Transverse colon (tissue), 4 donors: Measurements from ENCODE around the gene PAPPA. TPM values are rescaled to one million over a fixed set of nuclear protein-coding genes. Genes with fewer than 3 reads are reported as not detected.

Experiments used
- DNase-seq: peaks from one replicate; pipeline ENCODE4 v3.0.0-alpha.2; 2019
- H3K27ac ChIP-seq, 4 donors: fragments of 200-600 bp; sonication (generic); 2 replicates each; pipeline ENCODE4 v1.5.1; 2016 to 2018; ENCODE audit warnings: inconsistent platforms in 4 of 4
- H3K27me3 ChIP-seq: fragments of 200-600 bp; sonication (generic); 2 replicates; pipeline ENCODE4 v1.5.1; 2017; ENCODE audit warnings: inconsistent platforms
- H3K36me3 ChIP-seq, 4 donors: fragments of 200-600 bp; sonication (generic); 2 replicates each; pipeline ENCODE4 v1.5.1; 2017 to 2019; ENCODE audit warnings: inconsistent platforms in 4 of 4
- H3K4me1 ChIP-seq, 4 donors: fragments of 200-600 bp; sonication (generic); 2 replicates each; pipeline ENCODE4 v1.5.1; 2017 to 2020; ENCODE audit warnings: inconsistent platforms in 4 of 4
- H3K4me3 ChIP-seq, 4 donors: fragments of 200-600 bp; sonication (generic); 1 replicate in 1 of 4; 2 replicates in 3 of 4; pipeline versions ENCODE4 v1.5.1 to v1.6.1; 2017 to 2019; ENCODE audit warnings: inconsistent platforms in 4 of 4
- H3K9me3 ChIP-seq, 2 donors: fragments of 200-600 bp; sonication (generic); 2 replicates each; pipeline ENCODE4 v1.5.1; 2017 to 2019; ENCODE audit warnings: inconsistent platforms in 2 of 2
- CTCF ChIP-seq, 5 experiments: fragments of 200-600 bp in 3 of 5; fragments of 450-650 bp in 2 of 5; sonication (generic) in 3 of 5; IDR thresholded peaks; 1 replicate in 2 of 5; 2 replicates in 3 of 5; pipeline ENCODE4 v1.5.1; 2016 to 2017; ENCODE audit warnings: antibody characterized with exemption in 5 of 5, inconsistent platforms in 3 of 5, mild to moderate bottlenecking in 2 of 5, moderate library complexity in 1 of 5
- EP300 ChIP-seq: sonication (generic); formaldehyde crosslinking; IDR thresholded peaks from one replicate; pipeline ENCODE4 v1.6.1; 2017; ENCODE audit warnings: antibody characterized with exemption, low read depth
- POLR2A ChIP-seq: fragments of 450-650 bp; IDR thresholded peaks from one replicate; pipeline ENCODE4 v1.6.1; 2016; ENCODE audit warnings: antibody characterized with exemption, mild to moderate bottlenecking, moderate library complexity
- POLR2AphosphoS5 ChIP-seq, 3 donors: sonication (generic); formaldehyde crosslinking; IDR thresholded peaks; one replicate each; pipeline ENCODE4 v1.6.1; 2016; ENCODE audit warnings: antibody characterized with exemption in 3 of 3
- WGBS, 2 donors: methylation state at CpG; one replicate each; pipeline ENCODE4 v1.1.5; 2018; ENCODE audit warnings: low coverage in 1 of 2; 5-methylcytosine and 5-hydroxymethylcytosine counted together
- in situ Hi-C, 4 donors: fragments of 200-750 bp; cut with MboI; loops; one replicate each; pipeline versions ENCODE4 v1.15.0 to v1.15.1; 2017; ENCODE audit warnings: low sequenced_read_pairs in 3 of 4, low pct_ligation_motif_present in 1 of 4, low pct_unique_long_range_greater_than_20kb in 1 of 4
- intact Hi-C: fragments of 100-400 bp; cut with DNase I; formaldehyde crosslinking; loops from one replicate; pipeline ENCODE4 v1.15.1; 2023; ENCODE audit warnings: low total_unique reads
- total RNA-seq, 4 donors: library from RNA; depleted of rRNA; stranded (reverse); fragments of >200 nt; gene quantifications; one replicate each; pipeline ENCODE4 v1.1.0, GENCODE V29; 2016

PAPPA gene
- total RNA-seq, 4 donors from 2014 or later, result 0.37 to 4.4 (median 1.4) TPM

DNA sequence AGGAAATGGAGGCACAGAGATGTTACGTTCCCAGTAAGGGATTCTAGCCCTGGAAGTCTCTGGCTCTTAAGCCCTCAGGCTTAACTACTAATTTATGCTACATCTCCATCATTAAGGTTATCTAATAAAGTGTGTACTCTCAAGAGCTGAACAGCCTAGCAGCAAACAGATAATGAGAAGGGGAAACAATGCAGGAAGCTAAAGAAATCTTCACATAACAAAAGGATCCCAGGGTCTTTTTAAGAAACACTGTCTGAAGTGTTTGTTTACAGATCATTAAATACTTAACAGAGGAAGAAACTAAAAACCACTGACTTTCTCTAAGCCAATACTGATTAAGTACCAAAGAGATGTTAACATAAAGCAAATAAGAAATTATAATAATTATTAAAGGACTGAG lies 129.0 kb downstream of the PAPPA start:
- Histone ChIP-seq H3K27me3 (no peaks in the 10 kb centered on the region), H3K4me3 (no peak overlapping the region), H3K9me3 (no peaks in the 10 kb centered on the region), H3K36me3 (no peaks in the 10 kb centered on the region), H3K27ac (no peak overlapping the region), H3K4me1 (no peaks in the 10 kb centered on the region)
- DNase-seq, result no peak
- TF ChIP-seq POLR2AphosphoS5 (IDR thresholded peaks at IDR 0.05) (no peak), CTCF (IDR thresholded peaks at IDR 0.05) (no peak), POLR2A (no peak), EP300 (no peak)
- intact Hi-C loops, result no loop called here
- 81 to 100% methylated on average over 1 of the region's 1 CpG for WGBS, 2 donors
- in situ Hi-C loops, result no loop called here

GRCh38 chr9:116284518-116284917 lies 130.9 kb downstream of the PAPPA start:
- no peak for DNase-seq
- Histone ChIP-seq H3K27ac (no peak overlapping the region), H3K36me3 (no peaks in the 10 kb centered on the region), H3K4me3 (no peak overlapping the region), H3K9me3 (no peaks in the 10 kb centered on the region), H3K4me1 (no peaks in the 10 kb centered on the region), H3K27me3 (no peaks in the 10 kb centered on the region)
- 85 to 88% methylated on average over 4 to 6 of the region's 6 CpGs for WGBS, 2 donors
- intact Hi-C loops (no loop called here), in situ Hi-C loops (no loop called here)
- TF ChIP-seq CTCF (IDR thresholded peaks at IDR 0.05), result no peak
- TF ChIP-seq POLR2A, result no peak
- TF ChIP-seq POLR2AphosphoS5 (IDR thresholded peaks at IDR 0.05), result no peak
- no peak for TF ChIP-seq EP300

- in situ Hi-C loops (no loop called here), intact Hi-C loops (no loop called here)
- Histone ChIP-seq H3K27me3 (no peaks in the 10 kb centered on the region), H3K36me3 (no peaks in the 10 kb centered on the region), H3K27ac (no peak overlapping the region), H3K4me3 (no peak overlapping the region), H3K4me1 (no peaks in the 10 kb centered on the region), H3K9me3 (no peaks in the 10 kb centered on the region)
- TF ChIP-seq CTCF (IDR thresholded peaks at IDR 0.05) (no peak), POLR2AphosphoS5 (IDR thresholded peaks at IDR 0.05) (no peak), POLR2A (no peak), EP300 (no peak)
- no peak for DNase-seq
- 77 to 90% methylated on average over 2 to 4 of the region's 4 CpGs for WGBS, 2 donors
These were observed 131.7 kb downstream of the PAPPA start for GRCh38 chr9:116285320-116285719.

DNA sequence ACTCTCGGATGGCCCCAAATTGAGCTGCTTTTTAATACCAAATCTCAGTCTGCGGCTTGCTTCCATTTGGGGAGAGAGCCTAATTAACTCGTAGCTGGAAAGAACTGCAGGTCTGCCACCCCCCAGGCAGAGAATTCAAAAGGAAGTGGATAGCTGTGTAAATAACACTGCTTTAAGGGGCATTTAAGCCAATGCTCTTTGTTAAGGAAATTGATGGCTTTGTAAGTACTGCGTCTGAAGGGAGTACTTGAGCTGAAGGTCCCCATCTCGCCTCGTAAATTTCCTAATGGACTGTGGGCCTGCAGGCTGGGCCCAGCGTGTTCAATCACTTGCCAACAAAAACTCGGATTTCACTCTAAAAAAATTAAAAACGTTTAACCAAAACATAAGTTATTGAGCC lies 132.7 kb downstream of the PAPPA start:
- 37 to 57% methylated on average over 7 to 9 of the region's 9 CpGs for WGBS, 2 donors

More for the DNA sequence above, 132.7 kb downstream of the PAPPA start:
- intact Hi-C loops (no loop called here), in situ Hi-C loops (no loop called here)
- no peaks in the 10 kb centered on the region for H3K4me1 ChIP-seq
- no peak overlapping the region for H3K27ac ChIP-seq
- H3K4me3 ChIP-seq, result no peak overlapping the region
- H3K27me3 ChIP-seq, result no peaks in the 10 kb centered on the region
- no peak for DNase-seq
- TF ChIP-seq POLR2A (no peak), EP300 (no peak), POLR2AphosphoS5 (IDR thresholded peaks at IDR 0.05) (no peak), CTCF (IDR thresholded peaks at IDR 0.05) (no peak)
- H3K9me3 ChIP-seq, result no peaks in the 10 kb centered on the region
- no peaks in the 10 kb centered on the region for H3K36me3 ChIP-seq
